Kidney (tissue), 14 donors: ENCODE results near the gene RNF157. TPM values are rescaled to one million over a fixed set of nuclear protein-coding genes. Genes with fewer than 3 reads are reported as not detected.

Experiments
- DNase-seq, 5 donors: peaks; one replicate each; pipeline ENCODE4 v3.0.0-alpha.2; 2013 to 2020
- FAIRE-seq: peaks from 2 replicates; lab custom pipeline; 2012; peaks lifted over from hg19 to GRCh38; lab: Jason Lieb, UNC
- H3K27ac ChIP-seq, 2 donors: one replicate each; pipeline ENCODE4 v1.7.0; 2013; ENCODE audit warnings: low read depth in 2 of 2, low read length in 2 of 2, inconsistent platforms in 1 of 2
- H3K27me3 ChIP-seq: one replicate; pipeline ENCODE4 v1.7.1; 2013; ENCODE audit warnings: low read length, inconsistent platforms; ENCODE audit not compliant: control insufficient read depth, insufficient read depth
- H3K36me3 ChIP-seq, 3 donors: one replicate each; pipeline versions ENCODE4 v1.7.0 to v1.7.1; 2013; ENCODE audit warnings: low read length in 3 of 3, control low read depth in 1 of 3, inconsistent platforms in 1 of 3; ENCODE audit not compliant: insufficient read depth in 3 of 3, control insufficient read depth in 2 of 3
- H3K4me1 ChIP-seq, 3 donors: one replicate each; pipeline versions ENCODE4 v1.7.0 to v1.7.1; 2013; ENCODE audit warnings: low read length in 3 of 3, inconsistent platforms in 1 of 3, low read depth in 1 of 3; ENCODE audit not compliant: control insufficient read depth in 2 of 3, insufficient read depth in 2 of 3
- H3K4me3 ChIP-seq, 3 donors: one replicate each; pipeline versions ENCODE4 v1.7.0 to v1.8.1; 2013; ENCODE audit warnings: low read length in 3 of 3, control low read depth in 1 of 3, inconsistent platforms in 1 of 3
- H3K9ac ChIP-seq, 3 donors: one replicate each; pipeline versions ENCODE4 v1.7.0 to v1.7.1; 2013; ENCODE audit warnings: low read length in 3 of 3, control low read depth in 1 of 3, inconsistent platforms in 1 of 3
- H3K9me3 ChIP-seq, 3 donors: one replicate each; pipeline versions ENCODE4 v1.7.0 to v1.7.1; 2013; ENCODE audit warnings: low read length in 3 of 3, control low read depth in 1 of 3, inconsistent platforms in 1 of 3; ENCODE audit not compliant: control insufficient read depth in 2 of 3, insufficient read depth in 1 of 3
- intact Hi-C: fragments of 100-400 bp; cut with DNase I; formaldehyde crosslinking; loops from one replicate; pipeline ENCODE4 v1.11.1; 2022
- polyA plus RNA-seq: library from polyadenylated mRNA; stranded (reverse); fragments of 350-450 nt; fragmentation: Illumina TruSeq; extraction: RNeasy Lipid Tissue Mini Kit (QIAGEN cat#74804); gene quantifications from one replicate; pipeline ENCODE4 v1.2.3, GENCODE V29; 2014; ENCODE audit warnings: low read depth, low replicate concordance; ENCODE audit not compliant: insufficient read depth
- total RNA-seq: library from RNA; stranded (reverse); fragmentation: NEBNext Ultra II Directional; extraction: Animal tissue kit (Norgen Biotek cat#: 25700); gene quantifications from one replicate; pipeline ENCODE4 v1.2.1, GENCODE V29; 2021
- TF ChIP-seq, protein P1 (sequence below): IDR thresholded peaks from 3 replicates; pipeline ENCODE4 v1.5.1; 2012; ENCODE audit warnings: mild to moderate bottlenecking, moderate library complexity, borderline replicate concordance; ENCODE audit not compliant: insufficient read depth; ENCODE audit errors: extremely low read depth
- donor health status: control.
- donor health status: control.
- donor health status: control.
- donor health status: control.
- donor health status: control.
- donor health status: DM: yes; HTN: yes; CAD: no.
- donor health status: Normal renal cell carcinoma (clear cell type).

RNF157 gene
- total and polyA plus RNA-seq, 2 donors from 2014 or later: 4.8 to 12.4 TPM

DNA sequence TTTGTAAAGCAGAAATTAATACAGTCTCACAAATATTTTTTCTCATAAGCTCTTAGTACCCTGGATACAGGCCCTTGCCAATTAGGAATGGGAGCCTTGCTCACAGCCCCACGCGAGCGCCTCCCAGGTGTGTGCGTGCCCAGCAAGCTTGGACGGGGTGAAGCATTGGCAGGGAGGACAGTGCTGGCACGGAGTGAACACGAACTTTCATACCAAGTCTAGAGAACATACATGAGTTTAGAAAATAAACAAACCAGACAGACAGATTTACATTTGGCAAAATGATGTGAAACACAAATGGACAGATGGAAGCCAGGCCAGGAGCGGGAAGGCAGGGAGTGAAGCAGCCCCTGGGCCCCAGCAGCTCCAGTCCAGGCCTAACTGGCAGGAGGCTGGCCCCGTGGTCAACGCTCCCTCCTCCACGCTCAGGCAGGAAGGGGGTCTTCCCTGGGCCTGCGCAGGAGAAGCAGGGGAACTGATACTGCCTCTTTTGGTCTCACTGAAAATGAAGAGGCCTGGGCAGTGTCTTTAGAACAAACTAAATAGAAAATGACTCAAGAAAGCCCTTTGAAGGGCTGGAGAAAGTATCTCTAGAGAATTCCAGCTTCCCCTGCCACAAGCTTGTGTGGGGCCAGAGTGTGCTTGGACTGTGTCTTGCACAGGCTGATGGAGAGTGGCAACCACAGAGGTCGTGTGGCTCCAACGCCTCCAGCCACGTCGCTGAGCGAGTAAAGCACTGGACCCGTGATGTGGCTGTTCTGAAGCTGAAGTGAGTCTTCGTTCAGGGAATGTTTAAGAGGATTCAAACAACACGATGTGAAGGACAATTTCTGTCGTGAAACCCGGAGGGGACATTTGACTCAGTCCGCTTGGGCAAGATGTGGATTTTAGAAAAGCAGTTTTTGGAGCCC is 89.3 kb downstream of the RNF157 start:
- TF ChIP-seq, protein P1, sequence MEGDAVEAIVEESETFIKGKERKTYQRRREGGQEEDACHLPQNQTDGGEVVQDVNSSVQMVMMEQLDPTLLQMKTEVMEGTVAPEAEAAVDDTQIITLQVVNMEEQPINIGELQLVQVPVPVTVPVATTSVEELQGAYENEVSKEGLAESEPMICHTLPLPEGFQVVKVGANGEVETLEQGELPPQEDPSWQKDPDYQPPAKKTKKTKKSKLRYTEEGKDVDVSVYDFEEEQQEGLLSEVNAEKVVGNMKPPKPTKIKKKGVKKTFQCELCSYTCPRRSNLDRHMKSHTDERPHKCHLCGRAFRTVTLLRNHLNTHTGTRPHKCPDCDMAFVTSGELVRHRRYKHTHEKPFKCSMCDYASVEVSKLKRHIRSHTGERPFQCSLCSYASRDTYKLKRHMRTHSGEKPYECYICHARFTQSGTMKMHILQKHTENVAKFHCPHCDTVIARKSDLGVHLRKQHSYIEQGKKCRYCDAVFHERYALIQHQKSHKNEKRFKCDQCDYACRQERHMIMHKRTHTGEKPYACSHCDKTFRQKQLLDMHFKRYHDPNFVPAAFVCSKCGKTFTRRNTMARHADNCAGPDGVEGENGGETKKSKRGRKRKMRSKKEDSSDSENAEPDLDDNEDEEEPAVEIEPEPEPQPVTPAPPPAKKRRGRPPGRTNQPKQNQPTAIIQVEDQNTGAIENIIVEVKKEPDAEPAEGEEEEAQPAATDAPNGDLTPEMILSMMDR: no peak
- no peaks in the 10 kb centered on the region for H3K9me3 ChIP-seq
- intact Hi-C loops: no loop called here
- H3K27ac ChIP-seq: no peak overlapping the region
- H3K27me3 ChIP-seq: no peaks in the 10 kb centered on the region
- H3K4me1 ChIP-seq: peaks cover 0 to 2% (median 0%) of the 10 kb centered on the region in 3 donors
- H3K36me3 ChIP-seq: no peaks in the 10 kb centered on the region
- H3K9ac ChIP-seq: no peak overlapping the region
- DNase-seq (no peak), FAIRE-seq (no peak)
- no peak overlapping the region for H3K4me3 ChIP-seq

GRCh38 chr17:76149214-76149613 is 91.1 kb downstream of the RNF157 start:
- Histone ChIP-seq H3K9me3 (no peaks in the 10 kb centered on the region), H3K27ac (no peak overlapping the region), H3K36me3 (no peaks in the 10 kb centered on the region), H3K9ac (no peak overlapping the region), H3K4me3 (no peak overlapping the region), H3K4me1 (peaks cover 0 to 7% (median 0%) of the 10 kb centered on the region in 3 donors), H3K27me3 (no peaks in the 10 kb centered on the region)
- no peak for DNase-seq
- intact Hi-C loops: no loop called here
- TF ChIP-seq, protein P1: no peak
- FAIRE-seq: no peak

GRCh38 chr17:76148015-76148326 is 92.3 kb downstream of the RNF157 start:
- TF ChIP-seq, protein P1: no peak
- Histone ChIP-seq H3K36me3 (no peaks in the 10 kb centered on the region), H3K9ac (no peak overlapping the region), H3K9me3 (no peaks in the 10 kb centered on the region), H3K27me3 (no peaks in the 10 kb centered on the region), H3K4me1 (peaks cover 0 to 7% (median 0%) of the 10 kb centered on the region in 3 donors), H3K4me3 (no peak overlapping the region), H3K27ac (no peak overlapping the region)
- DNase-seq (no peak), FAIRE-seq (no peak)
- intact Hi-C loops: no loop called here
